Ishikawa (cell line): ENCODE results near the gene CDC5L.

Experiments
- CEBPB ChIP-seq: IDR thresholded peaks from 2 replicates; pipeline ENCODE4 v1.6.1; 2012
- CREB1 ChIP-seq: IDR thresholded peaks from 2 replicates; pipeline ENCODE4 v1.6.1; 2012; ENCODE audit warnings: low read depth
- EGR1 ChIP-seq: IDR thresholded peaks from 2 replicates; pipeline ENCODE4 v1.6.1; 2012
- EP300 ChIP-seq: IDR thresholded peaks from 2 replicates; pipeline ENCODE4 v1.6.1; 2012; ENCODE audit warnings: borderline replicate concordance
- FOXM1 ChIP-seq: IDR thresholded peaks from 2 replicates; pipeline ENCODE4 v1.6.1; 2012; ENCODE audit warnings: low read depth, borderline replicate concordance
- NFIC ChIP-seq: IDR thresholded peaks from 2 replicates; pipeline ENCODE4 v1.6.1; 2012
- RAD21 ChIP-seq: IDR thresholded peaks from 2 replicates; pipeline ENCODE4 v1.6.1; 2012; ENCODE audit warnings: low read depth
- TAF1 ChIP-seq: IDR thresholded peaks from 2 replicates; pipeline ENCODE4 v1.6.1; 2012; ENCODE audit warnings: low read depth, mild to moderate bottlenecking
- TCF12 ChIP-seq: IDR thresholded peaks from 2 replicates; pipeline ENCODE4 v1.6.1; 2012; ENCODE audit warnings: low read depth
- TEAD4 ChIP-seq: IDR thresholded peaks from 2 replicates; pipeline ENCODE4 v1.6.1; 2012
- YY1 ChIP-seq: IDR thresholded peaks from 2 replicates; pipeline ENCODE4 v1.6.1; 2012; ENCODE audit warnings: low read depth
- ZBTB7A ChIP-seq: IDR thresholded peaks from 2 replicates; pipeline ENCODE4 v1.6.1; 2012; ENCODE audit warnings: low read depth
- TF ChIP-seq, protein P1 (sequence below): IDR thresholded peaks from 2 replicates; pipeline ENCODE4 v1.6.1; 2012
- TF ChIP-seq, protein P2 (sequence below): IDR thresholded peaks from 2 replicates; pipeline ENCODE4 v1.6.1; 2012; ENCODE audit warnings: low read depth, mild to moderate bottlenecking
- TF ChIP-seq, protein P3 (sequence below): IDR thresholded peaks from 2 replicates; pipeline ENCODE4 v1.6.1; 2012

The CDC5L gene

DNA sequence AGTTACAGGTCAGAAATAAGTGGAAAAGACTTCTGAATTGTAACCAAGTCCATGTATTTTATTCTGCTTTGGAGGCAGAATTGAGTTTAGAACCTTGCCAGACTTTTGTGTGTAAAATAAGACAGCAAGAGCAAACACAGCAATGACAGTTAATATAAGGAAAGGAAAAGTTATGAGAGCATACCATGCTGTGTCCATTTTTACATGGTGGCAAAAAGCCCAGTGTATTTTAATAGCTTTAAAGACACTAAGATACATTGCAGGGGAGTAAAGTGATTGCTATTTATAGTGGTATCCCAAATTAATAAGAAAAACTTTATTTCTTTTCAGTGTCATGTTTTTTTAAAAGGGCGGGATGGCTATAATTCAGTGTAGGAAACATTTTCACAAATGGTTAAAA is 45.2 kb downstream of the CDC5L start:
- TF ChIP-seq FOXM1 = no peak

DNA sequence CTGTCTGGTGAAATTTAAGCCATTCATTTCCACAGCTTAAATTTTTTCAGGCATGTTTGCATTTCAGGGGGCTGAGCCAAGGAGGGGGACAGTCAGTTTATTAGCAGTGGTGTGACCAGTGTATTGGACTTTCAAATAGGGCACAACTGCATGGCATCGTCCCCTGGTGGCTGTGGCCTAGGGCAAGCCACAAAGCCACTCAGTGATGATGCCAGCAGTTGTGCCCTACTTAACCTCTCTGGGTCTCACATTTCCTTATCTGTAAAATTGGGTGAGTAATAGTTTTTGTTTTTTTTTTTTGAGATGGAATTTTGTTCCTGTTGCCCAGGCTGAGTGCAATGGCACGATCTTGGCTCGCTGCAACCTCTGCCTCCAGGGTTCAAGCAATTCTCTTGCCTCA is 48.0 kb downstream of the CDC5L start:
- no peak for TF ChIP-seq TCF12
- no peak for TF ChIP-seq CEBPB
- TF ChIP-seq, protein P1, sequence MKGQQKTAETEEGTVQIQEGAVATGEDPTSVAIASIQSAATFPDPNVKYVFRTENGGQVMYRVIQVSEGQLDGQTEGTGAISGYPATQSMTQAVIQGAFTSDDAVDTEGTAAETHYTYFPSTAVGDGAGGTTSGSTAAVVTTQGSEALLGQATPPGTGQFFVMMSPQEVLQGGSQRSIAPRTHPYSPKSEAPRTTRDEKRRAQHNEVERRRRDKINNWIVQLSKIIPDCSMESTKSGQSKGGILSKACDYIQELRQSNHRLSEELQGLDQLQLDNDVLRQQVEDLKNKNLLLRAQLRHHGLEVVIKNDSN = no peak
- TF ChIP-seq, protein P2, sequence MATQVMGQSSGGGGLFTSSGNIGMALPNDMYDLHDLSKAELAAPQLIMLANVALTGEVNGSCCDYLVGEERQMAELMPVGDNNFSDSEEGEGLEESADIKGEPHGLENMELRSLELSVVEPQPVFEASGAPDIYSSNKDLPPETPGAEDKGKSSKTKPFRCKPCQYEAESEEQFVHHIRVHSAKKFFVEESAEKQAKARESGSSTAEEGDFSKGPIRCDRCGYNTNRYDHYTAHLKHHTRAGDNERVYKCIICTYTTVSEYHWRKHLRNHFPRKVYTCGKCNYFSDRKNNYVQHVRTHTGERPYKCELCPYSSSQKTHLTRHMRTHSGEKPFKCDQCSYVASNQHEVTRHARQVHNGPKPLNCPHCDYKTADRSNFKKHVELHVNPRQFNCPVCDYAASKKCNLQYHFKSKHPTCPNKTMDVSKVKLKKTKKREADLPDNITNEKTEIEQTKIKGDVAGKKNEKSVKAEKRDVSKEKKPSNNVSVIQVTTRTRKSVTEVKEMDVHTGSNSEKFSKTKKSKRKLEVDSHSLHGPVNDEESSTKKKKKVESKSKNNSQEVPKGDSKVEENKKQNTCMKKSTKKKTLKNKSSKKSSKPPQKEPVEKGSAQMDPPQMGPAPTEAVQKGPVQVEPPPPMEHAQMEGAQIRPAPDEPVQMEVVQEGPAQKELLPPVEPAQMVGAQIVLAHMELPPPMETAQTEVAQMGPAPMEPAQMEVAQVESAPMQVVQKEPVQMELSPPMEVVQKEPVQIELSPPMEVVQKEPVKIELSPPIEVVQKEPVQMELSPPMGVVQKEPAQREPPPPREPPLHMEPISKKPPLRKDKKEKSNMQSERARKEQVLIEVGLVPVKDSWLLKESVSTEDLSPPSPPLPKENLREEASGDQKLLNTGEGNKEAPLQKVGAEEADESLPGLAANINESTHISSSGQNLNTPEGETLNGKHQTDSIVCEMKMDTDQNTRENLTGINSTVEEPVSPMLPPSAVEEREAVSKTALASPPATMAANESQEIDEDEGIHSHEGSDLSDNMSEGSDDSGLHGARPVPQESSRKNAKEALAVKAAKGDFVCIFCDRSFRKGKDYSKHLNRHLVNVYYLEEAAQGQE = no peak
- TF ChIP-seq TEAD4 = no peak
- TF ChIP-seq NFIC = no peak
- TF ChIP-seq RAD21 = no peak
- TF ChIP-seq FOXM1 = no peak
- TF ChIP-seq TAF1 = no peak
- TF ChIP-seq EGR1 = no peak
- no peak for TF ChIP-seq ZBTB7A
- no peak for TF ChIP-seq CREB1
- TF ChIP-seq, protein P3, sequence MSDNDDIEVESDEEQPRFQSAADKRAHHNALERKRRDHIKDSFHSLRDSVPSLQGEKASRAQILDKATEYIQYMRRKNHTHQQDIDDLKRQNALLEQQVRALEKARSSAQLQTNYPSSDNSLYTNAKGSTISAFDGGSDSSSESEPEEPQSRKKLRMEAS = no peak
- no peak for TF ChIP-seq EP300
- no peak for TF ChIP-seq YY1

DNA sequence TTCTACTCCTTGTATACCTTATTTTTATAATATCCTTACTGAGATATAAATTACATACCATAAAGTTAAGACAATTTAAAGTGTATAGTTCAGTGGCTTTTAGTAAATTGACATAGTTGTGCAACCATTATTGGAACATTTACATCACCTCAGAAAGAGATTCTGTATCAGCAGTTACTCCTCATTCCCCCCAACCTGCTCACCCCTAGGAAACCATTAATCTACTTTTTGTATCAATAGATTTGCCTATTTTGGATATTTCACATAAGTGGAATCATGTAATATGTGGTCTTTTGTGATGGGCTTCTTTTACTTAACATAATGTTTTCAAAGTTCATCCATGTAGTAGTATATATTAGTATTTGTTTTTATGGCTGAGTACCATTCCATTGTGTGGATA is 51.3 kb downstream of the CDC5L start:
- TF ChIP-seq, protein P1 = no peak
- TF ChIP-seq TCF12 (no peak), EP300 (no peak), RAD21 (no peak)

DNA sequence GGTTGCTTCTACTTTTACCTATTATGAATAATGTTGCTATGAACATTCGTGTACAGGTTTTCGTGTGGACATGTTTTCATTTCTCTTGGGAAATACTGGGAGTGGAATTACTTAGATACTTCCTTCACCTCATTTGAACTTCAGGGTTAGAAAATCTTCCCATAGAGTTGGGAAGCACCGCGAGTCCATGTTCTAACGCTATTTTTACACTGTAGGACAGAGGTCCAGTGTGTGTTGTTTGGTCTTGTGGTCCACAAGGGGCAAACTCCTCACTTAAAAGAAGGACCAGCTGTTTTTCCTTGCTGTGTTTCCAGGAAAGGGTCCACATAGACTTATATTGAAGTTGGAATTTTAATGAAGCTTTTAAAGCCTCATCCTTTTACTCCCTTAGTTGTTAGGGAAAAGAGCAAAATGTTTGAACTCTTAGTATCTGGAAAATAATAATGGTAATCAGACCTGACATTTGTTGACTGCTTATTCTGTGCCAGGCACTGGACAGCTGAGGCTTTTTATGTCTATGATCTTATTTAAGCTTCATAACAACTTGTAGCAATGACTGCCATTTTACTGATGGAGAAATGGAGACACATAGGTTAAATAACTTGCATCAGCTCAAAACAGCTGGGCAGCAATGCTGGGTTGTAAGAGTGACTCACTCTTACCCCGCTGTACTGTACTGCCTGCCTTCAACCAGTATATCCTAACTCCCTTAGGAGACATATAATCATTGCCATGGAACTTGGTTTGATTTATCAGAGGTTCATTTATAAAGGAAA is 52.0 kb downstream of the CDC5L start:
- no peak for TF ChIP-seq TEAD4
- TF ChIP-seq EP300 = no peak
- no peak for TF ChIP-seq TCF12
- TF ChIP-seq, protein P3 = no peak
- TF ChIP-seq, protein P1 = no peak
- no peak for TF ChIP-seq EGR1
- TF ChIP-seq YY1 = no peak
- TF ChIP-seq TAF1 = no peak
- TF ChIP-seq ZBTB7A = no peak
- no peak for TF ChIP-seq NFIC
- TF ChIP-seq RAD21 = no peak
- TF ChIP-seq CREB1 = no peak
- TF ChIP-seq CEBPB = no peak
- TF ChIP-seq, protein P2 = no peak
- TF ChIP-seq FOXM1 = no peak

DNA sequence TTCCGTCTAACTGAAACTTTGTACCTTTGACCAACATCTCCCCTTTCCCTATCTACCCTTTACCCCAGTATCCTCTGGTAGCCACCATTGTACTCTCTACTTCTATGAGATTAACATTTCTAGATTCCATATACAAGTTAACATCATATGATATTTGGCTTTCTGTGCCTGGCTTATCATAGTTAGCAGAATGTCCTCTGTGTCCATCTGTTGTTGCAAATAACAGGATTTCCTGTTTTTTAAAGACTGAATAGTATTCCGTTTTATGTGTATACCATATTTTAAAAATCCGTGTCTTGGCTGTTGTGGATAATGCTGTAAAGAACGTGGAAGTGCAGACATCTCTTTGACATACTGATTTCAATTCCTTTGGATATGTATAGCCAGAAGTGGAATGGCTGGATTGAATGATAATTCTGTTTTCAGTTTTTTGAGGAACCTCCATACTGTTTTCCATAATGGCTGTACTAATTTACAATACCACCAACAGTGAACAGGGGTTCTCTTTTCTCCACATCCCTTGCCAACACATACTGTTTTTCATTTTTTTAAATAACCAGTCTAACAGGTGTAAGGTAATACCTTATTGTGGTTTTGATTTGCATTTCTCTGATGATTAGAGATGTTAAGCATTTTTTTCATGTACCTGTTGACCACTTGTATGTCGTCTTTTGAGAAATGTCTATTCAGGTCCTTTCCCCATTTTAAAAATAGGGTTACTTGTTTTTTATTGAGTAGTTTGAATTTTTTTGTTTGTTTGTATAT is 53.8 kb downstream of the CDC5L start:
- no peak for TF ChIP-seq YY1
- no peak for TF ChIP-seq FOXM1
- no peak for TF ChIP-seq TCF12
- TF ChIP-seq, protein P1 = no peak
- TF ChIP-seq CEBPB = no peak
- TF ChIP-seq, protein P2 = no peak
- TF ChIP-seq EGR1 = no peak
- TF ChIP-seq EP300 = peak; percentile 24; the same call in 1 of the 2 replicates
- no peak for TF ChIP-seq RAD21
- no peak for TF ChIP-seq ZBTB7A
- TF ChIP-seq NFIC = peak; percentile 52; the same call in 1 of the 2 replicates
- TF ChIP-seq TAF1 = no peak
- no peak for TF ChIP-seq CREB1
- TF ChIP-seq, protein P3 = peak; percentile 16; the same call in 1 of the 2 replicates
- TF ChIP-seq TEAD4 = peak; percentile 56; the same call in 1 of the 2 replicates
